HG02759 (cell line): ENCODE data around the gene MYO5B.

Source experiments
- ATAC-seq: cut with Tn5 transposase; IDR thresholded peaks from one replicate; pipeline ENCODE4 v1.9.1; 2021; ENCODE audit warnings: mild to moderate bottlenecking, moderate library complexity; ENCODE audit not compliant: unreplicated experiment

The MYO5B gene

GRCh38 chr18:49861659-49862058, 333.3 kb downstream of the MYO5B start:
- no peak for ATAC-seq

- ATAC-seq = no peak
These were observed 335.2 kb downstream of the MYO5B start for GRCh38 chr18:49859725-49860124.

GRCh38 chr18:49859021-49859359, 336.0 kb downstream of the MYO5B start:
- no peak for ATAC-seq

GRCh38 chr18:49858309-49859020, 336.5 kb downstream of the MYO5B start:
- ATAC-seq = no peak

GRCh38 chr18:49857708-49858107, 337.2 kb downstream of the MYO5B start:
- ATAC-seq = no peak

- no peak for ATAC-seq
These were observed 338.5 kb downstream of the MYO5B start for GRCh38 chr18:49856496-49856895.

GRCh38 chr18:49855711-49856415, 339.1 kb downstream of the MYO5B start:
- ATAC-seq = no peak

- ATAC-seq = no peak
These were observed 340.3 kb downstream of the MYO5B start for GRCh38 chr18:49854681-49855080.

GRCh38 chr18:49853436-49853835, 341.5 kb downstream of the MYO5B start:
- ATAC-seq = no peak

- no peak for ATAC-seq
These were observed 341.9 kb downstream of the MYO5B start for GRCh38 chr18:49853011-49853410.

GRCh38 chr18:49851624-49852023, 343.3 kb downstream of the MYO5B start:
- ATAC-seq = no peak

- no peak for ATAC-seq
These were observed 344.3 kb downstream of the MYO5B start for GRCh38 chr18:49850636-49851035.

- ATAC-seq = no peak
These were observed 345.4 kb downstream of the MYO5B start for GRCh38 chr18:49849331-49850217.

- ATAC-seq = no peak
These were observed 346.8 kb downstream of the MYO5B start for GRCh38 chr18:49848115-49848514.

- ATAC-seq = no peak
These were observed 347.4 kb downstream of the MYO5B start for GRCh38 chr18:49847524-49847923.

- no peak for ATAC-seq
These were observed 348.1 kb downstream of the MYO5B start for GRCh38 chr18:49846718-49847470.

GRCh38 chr18:49846361-49846662, 348.6 kb downstream of the MYO5B start:
- no peak for ATAC-seq

GRCh38 chr18:49845629-49846360, 349.2 kb downstream of the MYO5B start:
- no peak for ATAC-seq

GRCh38 chr18:49844903-49845302, 350.0 kb downstream of the MYO5B start:
- no peak for ATAC-seq
